HL-60 (cell line): ENCODE data around the gene LEPR.

Experiments
- DNase-seq, 2 experiments: peaks; one replicate each; pipeline ENCODE4 v3.0.0-alpha.2; 2010 to 2020; ENCODE audit warnings: low read depth in 1 of 2, low spot score in 1 of 2
- H3K27ac ChIP-seq: fragments of 250-450 bp; sonication (Bioruptor Pico); replicated peaks from 2 replicates; pipeline ENCODE4 v1.5.1; 2020; ENCODE audit warnings: mild to moderate bottlenecking, moderate library complexity
- H3K27me3 ChIP-seq: fragments of 250-450 bp; sonication (Bioruptor Pico); 2 replicates; pipeline ENCODE4 v1.5.1; 2021; ENCODE audit warnings: mild to moderate bottlenecking, moderate library complexity; ENCODE audit not compliant: insufficient read depth, poor library complexity, severe bottlenecking
- H3K4me3 ChIP-seq: replicated peaks from 2 replicates; pipeline ENCODE4 v1.5.1; 2011; ENCODE audit warnings: mild to moderate bottlenecking, control low read depth, low read length; ENCODE audit not compliant: insufficient read depth
- GABPA ChIP-seq: IDR thresholded peaks from 2 replicates; pipeline ENCODE4 v1.6.1; 2012; ENCODE audit warnings: low read depth
- POLR2AphosphoS5 ChIP-seq: IDR thresholded peaks from 2 replicates; pipeline ENCODE4 v1.6.1; 2012; ENCODE audit warnings: low read depth
- SPI1 ChIP-seq: IDR thresholded peaks from 2 replicates; pipeline ENCODE4 v1.6.1; 2012; ENCODE audit warnings: low read depth, mild to moderate bottlenecking, borderline replicate concordance
- TF ChIP-seq, protein P1 (sequence below): IDR thresholded peaks from 2 replicates; pipeline ENCODE4 v1.6.1; 2012; ENCODE audit warnings: low read depth; ENCODE audit not compliant: insufficient replicate concordance
- TF ChIP-seq, protein P2 (sequence below): IDR thresholded peaks from one replicate; pipeline ENCODE4 v1.5.1; 2011; ENCODE audit warnings: low read length, control low read depth, inconsistent platforms; ENCODE audit not compliant: insufficient read depth

LEPR gene

DNA sequence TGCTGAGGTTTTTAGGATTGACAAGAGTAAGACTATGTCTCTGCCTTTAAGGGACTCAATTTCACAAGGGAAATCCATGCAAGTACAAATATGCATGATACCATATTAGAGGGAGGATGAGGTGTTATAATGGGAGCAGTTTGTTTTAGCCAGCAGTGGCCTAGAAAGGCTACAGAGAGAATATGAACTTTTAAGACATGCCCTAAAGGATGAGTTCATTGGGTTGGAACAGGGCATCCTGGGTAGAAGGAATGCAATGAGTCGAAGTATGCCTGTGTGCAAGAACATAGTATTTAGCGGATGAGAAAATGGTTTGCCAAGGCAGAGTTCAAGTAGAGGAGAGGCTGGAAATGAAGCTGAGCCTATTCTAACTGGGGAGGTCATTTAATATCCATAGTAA, 32.6 kb upstream of the LEPR start:
- DNase-seq, result no peak
- H3K27me3 ChIP-seq, result no peaks in the 10 kb centered on the region
- no peak for TF ChIP-seq GABPA
- no peak for TF ChIP-seq POLR2AphosphoS5
- no peak overlapping the region for H3K27ac ChIP-seq
- no peak overlapping the region for H3K4me3 ChIP-seq

DNA sequence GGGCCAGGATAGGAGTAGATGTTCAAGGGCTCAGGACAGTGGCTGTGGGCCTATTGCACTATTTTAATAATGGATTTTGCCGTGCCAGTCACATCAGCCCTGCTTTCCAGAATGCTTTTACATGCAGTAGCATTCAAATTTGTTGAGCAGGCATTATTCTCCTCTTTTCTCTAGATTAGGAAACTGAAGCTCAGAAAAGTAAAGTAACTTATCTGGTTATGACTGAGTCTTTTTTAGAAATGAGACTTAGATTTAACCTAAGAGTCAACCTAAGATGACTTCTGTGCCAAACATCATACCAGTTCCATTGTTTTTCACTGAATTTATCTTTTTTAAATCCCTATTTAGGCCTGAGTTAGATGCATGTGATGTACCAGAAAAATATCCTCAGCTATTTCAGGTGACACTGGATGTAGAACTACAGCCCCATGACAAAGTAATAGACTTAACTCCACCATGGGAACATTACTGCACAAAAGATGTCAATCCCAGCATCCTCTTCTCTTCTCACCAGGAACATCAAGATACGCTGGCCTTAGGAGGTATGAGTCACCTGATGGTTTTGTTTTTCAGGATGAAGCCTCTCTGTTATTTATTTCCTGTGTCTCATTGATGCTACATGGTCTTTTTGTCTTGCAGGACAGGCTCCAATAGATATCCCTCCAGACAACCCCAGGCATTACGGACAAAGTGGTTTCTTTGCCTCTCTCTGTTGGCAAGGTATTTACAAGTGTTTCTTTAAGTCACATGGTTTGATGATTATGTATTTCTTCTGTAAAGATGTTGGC, 31.4 kb upstream of the LEPR start:
- no peak overlapping the region for H3K27ac ChIP-seq
- H3K27me3 ChIP-seq, result no peaks in the 10 kb centered on the region
- no peak overlapping the region for H3K4me3 ChIP-seq
- DNase-seq, result no peak
- TF ChIP-seq SPI1, result no peak
- no peak for TF ChIP-seq POLR2AphosphoS5
- TF ChIP-seq, protein P1, sequence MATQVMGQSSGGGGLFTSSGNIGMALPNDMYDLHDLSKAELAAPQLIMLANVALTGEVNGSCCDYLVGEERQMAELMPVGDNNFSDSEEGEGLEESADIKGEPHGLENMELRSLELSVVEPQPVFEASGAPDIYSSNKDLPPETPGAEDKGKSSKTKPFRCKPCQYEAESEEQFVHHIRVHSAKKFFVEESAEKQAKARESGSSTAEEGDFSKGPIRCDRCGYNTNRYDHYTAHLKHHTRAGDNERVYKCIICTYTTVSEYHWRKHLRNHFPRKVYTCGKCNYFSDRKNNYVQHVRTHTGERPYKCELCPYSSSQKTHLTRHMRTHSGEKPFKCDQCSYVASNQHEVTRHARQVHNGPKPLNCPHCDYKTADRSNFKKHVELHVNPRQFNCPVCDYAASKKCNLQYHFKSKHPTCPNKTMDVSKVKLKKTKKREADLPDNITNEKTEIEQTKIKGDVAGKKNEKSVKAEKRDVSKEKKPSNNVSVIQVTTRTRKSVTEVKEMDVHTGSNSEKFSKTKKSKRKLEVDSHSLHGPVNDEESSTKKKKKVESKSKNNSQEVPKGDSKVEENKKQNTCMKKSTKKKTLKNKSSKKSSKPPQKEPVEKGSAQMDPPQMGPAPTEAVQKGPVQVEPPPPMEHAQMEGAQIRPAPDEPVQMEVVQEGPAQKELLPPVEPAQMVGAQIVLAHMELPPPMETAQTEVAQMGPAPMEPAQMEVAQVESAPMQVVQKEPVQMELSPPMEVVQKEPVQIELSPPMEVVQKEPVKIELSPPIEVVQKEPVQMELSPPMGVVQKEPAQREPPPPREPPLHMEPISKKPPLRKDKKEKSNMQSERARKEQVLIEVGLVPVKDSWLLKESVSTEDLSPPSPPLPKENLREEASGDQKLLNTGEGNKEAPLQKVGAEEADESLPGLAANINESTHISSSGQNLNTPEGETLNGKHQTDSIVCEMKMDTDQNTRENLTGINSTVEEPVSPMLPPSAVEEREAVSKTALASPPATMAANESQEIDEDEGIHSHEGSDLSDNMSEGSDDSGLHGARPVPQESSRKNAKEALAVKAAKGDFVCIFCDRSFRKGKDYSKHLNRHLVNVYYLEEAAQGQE, result no peak
- TF ChIP-seq, protein P2, sequence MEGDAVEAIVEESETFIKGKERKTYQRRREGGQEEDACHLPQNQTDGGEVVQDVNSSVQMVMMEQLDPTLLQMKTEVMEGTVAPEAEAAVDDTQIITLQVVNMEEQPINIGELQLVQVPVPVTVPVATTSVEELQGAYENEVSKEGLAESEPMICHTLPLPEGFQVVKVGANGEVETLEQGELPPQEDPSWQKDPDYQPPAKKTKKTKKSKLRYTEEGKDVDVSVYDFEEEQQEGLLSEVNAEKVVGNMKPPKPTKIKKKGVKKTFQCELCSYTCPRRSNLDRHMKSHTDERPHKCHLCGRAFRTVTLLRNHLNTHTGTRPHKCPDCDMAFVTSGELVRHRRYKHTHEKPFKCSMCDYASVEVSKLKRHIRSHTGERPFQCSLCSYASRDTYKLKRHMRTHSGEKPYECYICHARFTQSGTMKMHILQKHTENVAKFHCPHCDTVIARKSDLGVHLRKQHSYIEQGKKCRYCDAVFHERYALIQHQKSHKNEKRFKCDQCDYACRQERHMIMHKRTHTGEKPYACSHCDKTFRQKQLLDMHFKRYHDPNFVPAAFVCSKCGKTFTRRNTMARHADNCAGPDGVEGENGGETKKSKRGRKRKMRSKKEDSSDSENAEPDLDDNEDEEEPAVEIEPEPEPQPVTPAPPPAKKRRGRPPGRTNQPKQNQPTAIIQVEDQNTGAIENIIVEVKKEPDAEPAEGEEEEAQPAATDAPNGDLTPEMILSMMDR, result no peak
- no peak for TF ChIP-seq GABPA

DNA sequence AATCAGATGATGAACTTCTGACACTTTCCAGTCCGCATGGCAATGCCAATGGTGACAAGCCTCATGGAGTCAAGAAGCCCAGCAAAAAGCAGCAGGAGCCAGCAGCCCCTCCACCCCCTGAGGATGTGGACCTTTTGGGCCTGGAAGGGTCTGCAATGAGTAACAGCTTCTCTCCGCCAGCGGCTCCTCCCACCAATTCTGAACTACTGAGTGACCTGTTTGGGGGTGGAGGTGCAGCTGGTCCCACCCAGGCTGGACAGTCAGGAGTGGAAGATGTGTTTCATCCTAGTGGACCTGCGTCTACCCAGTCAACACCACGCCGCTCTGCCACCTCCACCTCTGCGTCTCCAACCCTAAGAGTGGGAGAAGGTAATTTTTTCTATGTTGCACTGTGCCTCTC, 28.0 kb upstream of the LEPR start:
- Histone ChIP-seq H3K4me3 (no peak overlapping the region), H3K27me3 (no peaks in the 10 kb centered on the region), H3K27ac (no peak overlapping the region)
- no peak for DNase-seq
- TF ChIP-seq POLR2AphosphoS5 (no peak), SPI1 (no peak), GABPA (no peak)
- TF ChIP-seq, protein P1, result no peak
- TF ChIP-seq, protein P2, result no peak

DNA sequence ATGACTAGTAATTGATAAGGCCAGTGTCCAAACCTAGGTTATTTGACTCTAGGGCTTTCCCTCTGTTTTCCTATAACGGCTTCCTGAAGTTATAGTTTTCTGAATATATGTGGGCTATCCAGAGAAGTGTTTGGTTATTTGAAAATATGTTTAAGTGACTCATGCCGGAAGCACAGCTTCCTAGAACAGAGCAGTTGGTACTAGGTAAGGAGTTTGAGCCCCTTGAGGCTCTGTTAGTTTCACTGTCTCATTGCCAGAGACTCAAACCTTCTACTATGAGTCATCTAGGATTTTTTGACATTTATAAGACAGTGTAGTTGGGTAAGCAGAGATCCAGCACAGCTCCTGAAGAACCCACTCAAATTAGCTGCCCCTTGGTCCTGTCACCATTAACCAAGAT, 27.1 kb upstream of the LEPR start:
- DNase-seq, result no peak
- Histone ChIP-seq H3K27me3 (no peaks in the 10 kb centered on the region), H3K4me3 (no peak overlapping the region), H3K27ac (no peak overlapping the region)
- TF ChIP-seq GABPA (no peak), POLR2AphosphoS5 (no peak), SPI1 (no peak)
- TF ChIP-seq, protein P2, result no peak
- TF ChIP-seq, protein P1, result no peak
